Nephron (organoid): ENCODE results near the gene DLX1.

ENCODE experiments used
- H3K27ac Mint-ChIP-seq, 3 experiments: 2 replicates each; pipeline ENCODE4 v1.8.0; 2020; ENCODE audit warnings: mixed read lengths in 3 of 3, mild to moderate bottlenecking in 2 of 3, moderate library complexity in 1 of 3
- H3K27me3 Mint-ChIP-seq: 2 replicates; pipeline ENCODE4 v1.8.0; 2021; ENCODE audit warnings: low read depth, mild to moderate bottlenecking, moderate library complexity, mixed read lengths
- H3K36me3 Mint-ChIP-seq: 2 replicates; pipeline ENCODE4 v1.8.0; 2020; ENCODE audit warnings: low read depth, mixed read lengths
- H3K4me1 Mint-ChIP-seq: 2 replicates; pipeline ENCODE4 v1.8.0; 2020; ENCODE audit warnings: mixed read lengths
- H3K4me3 Mint-ChIP-seq, 3 experiments: 2 replicates each; pipeline ENCODE4 v1.8.0; 2020; ENCODE audit warnings: mild to moderate bottlenecking in 3 of 3, mixed read lengths in 3 of 3, moderate library complexity in 2 of 3
- H3K9me3 Mint-ChIP-seq: 2 replicates; pipeline ENCODE4 v1.8.0; 2020; ENCODE audit warnings: mixed read lengths
- TF ChIP-seq, protein P1 (sequence below), 3 experiments: fragments of 200-600 bp; sonication (generic); IDR thresholded peaks; one replicate each; pipeline ENCODE4 v1.5.0; 2021; ENCODE audit warnings: antibody characterized with exemption in 3 of 3; ENCODE audit not compliant: unreplicated experiment in 3 of 3

The DLX1 gene

DNA sequence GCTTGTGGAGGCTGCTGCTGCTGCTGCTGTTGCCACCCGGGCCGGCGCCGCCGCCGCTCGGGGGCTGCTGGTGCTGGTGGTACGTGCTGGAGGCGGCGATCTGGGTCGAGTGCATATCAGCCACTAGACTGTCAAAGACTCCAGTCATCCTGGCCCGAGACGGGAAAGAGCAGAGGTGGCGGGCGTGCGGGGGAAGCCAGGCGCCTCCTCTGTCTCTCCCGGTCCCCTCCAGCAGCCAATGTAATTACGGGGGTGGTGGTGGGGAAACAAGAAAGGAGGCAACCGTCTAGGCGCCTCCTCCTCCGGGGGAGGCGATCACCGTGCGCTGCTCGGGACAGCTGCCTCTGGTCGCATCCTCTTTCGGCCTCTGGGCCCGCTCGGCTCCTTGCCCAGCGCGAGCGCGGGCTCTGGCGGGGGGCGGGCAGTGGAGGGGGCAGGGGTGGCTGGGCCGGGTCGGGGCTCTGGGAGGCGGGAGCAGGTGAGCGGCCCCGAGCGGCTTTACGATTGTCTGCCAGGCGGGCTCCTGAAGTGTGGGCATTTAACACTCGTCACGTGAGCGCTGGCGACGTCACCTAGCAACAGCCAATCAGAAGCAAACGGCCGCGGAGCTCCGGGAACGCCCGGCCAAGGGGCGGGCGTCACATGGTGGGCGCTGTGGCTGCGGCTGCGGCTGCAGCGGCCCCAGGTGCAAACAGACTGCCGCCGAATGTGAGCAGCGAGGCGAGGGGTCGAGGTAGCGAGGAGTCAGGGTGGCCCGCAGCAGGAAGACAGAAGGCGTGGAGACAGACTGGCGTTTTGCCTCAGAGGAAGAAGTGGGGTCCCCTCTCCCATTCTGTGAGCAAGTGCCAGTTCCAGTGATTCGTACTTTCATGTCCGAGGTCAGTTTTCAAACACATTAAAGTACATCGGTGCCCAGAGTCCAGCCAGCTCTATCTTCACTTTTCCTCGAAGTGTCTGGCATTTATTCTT is 17.4 kb downstream of the DLX1 start, which contains the start of gene DLX2:
DLX2 (minus strand) TSS at position 510 of the 969 bp plus-strand sequence; CDS start at position 148, 362 bp downstream.
- Mint-ChIP-seq H3K27me3 (peaks cover 100% of the 10 kb centered on the region), H3K4me1 (peaks cover 27% of the 10 kb centered on the region), H3K27ac (no peak within 1 kb of the TSS), H3K9me3 (no peaks in the 10 kb centered on the region), H3K4me3 (peak within 1 kb of the TSS; percentile 79 to 86 (median 81)), H3K36me3 (no peaks in the 10 kb centered on the region)
- TF ChIP-seq, protein P1, sequence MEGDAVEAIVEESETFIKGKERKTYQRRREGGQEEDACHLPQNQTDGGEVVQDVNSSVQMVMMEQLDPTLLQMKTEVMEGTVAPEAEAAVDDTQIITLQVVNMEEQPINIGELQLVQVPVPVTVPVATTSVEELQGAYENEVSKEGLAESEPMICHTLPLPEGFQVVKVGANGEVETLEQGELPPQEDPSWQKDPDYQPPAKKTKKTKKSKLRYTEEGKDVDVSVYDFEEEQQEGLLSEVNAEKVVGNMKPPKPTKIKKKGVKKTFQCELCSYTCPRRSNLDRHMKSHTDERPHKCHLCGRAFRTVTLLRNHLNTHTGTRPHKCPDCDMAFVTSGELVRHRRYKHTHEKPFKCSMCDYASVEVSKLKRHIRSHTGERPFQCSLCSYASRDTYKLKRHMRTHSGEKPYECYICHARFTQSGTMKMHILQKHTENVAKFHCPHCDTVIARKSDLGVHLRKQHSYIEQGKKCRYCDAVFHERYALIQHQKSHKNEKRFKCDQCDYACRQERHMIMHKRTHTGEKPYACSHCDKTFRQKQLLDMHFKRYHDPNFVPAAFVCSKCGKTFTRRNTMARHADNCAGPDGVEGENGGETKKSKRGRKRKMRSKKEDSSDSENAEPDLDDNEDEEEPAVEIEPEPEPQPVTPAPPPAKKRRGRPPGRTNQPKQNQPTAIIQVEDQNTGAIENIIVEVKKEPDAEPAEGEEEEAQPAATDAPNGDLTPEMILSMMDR (IDR thresholded peaks at IDR 0.05; ENCODE audit: unreplicated experiment in 3 of 3) = no peak

- H3K4me3 Mint-ChIP-seq = peak overlapping the region; percentile 79 to 86 (median 81)
- H3K27ac Mint-ChIP-seq = no peak overlapping the region
- H3K4me1 Mint-ChIP-seq = peaks cover 26% of the 10 kb centered on the region
- TF ChIP-seq, protein P1 (IDR thresholded peaks at IDR 0.05; ENCODE audit: unreplicated experiment in 3 of 3) = peak; percentile 87 to 94 (median 88)
- H3K9me3 Mint-ChIP-seq = no peaks in the 10 kb centered on the region
- no peaks in the 10 kb centered on the region for H3K36me3 Mint-ChIP-seq
- H3K27me3 Mint-ChIP-seq = peaks cover 100% of the 10 kb centered on the region
Measured at GRCh38 chr2:172103471-172104272, 18.4 kb downstream of the DLX1 start.

- Mint-ChIP-seq H3K9me3 (no peaks in the 10 kb centered on the region), H3K27me3 (peaks cover 97% of the 10 kb centered on the region), H3K4me1 (peaks cover 25% of the 10 kb centered on the region), H3K36me3 (no peaks in the 10 kb centered on the region), H3K4me3 (peak overlapping the region; percentile 27 to 44 (median 43)), H3K27ac (no peak overlapping the region)
- TF ChIP-seq, protein P1 (IDR thresholded peaks at IDR 0.05; ENCODE audit: unreplicated experiment in 3 of 3) = no peak
Measured at GRCh38 chr2:172105471-172106107, 20.3 kb downstream of the DLX1 start.

DNA sequence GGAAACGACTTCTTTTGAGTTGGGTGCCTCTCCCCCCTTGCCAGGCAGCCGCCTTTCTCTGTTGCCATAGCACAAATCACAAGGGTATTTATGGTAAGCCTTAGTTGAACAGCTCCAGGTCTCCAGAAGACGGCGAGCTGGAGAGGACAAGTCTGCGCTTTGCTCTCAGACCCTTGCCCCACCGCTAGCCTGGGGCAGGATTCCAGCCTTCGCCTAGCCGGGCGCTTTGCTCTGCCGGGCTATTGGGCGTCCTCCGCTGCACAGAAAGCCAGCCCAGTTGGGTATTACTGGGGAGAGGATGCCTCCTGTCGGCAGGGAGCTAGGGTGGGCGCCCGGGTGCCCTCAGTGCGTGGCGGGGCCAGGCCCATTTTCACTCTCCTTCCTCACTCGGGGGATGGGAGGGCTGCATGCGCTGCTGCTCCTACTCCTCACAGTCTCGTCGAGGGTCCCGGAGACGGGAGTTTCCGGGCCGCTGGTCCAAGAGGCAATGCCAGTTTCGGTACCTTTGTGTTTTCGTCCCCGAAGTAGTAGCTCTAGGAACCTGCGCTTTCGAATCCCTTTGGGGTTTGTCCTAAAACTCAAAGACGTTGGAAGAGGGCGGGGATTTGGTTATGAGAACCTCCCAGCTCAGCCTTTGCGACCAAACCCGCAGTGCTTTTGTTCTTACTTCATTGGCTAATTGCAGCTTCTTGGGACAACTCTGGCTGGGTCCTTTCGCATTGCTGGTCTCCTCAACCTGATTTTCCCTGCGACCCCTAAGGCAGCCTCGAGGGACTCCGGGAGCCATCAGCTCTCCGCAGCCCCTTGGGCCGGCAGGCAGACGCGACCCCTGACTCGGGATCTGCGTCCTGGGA is 21.0 kb downstream of the DLX1 start:
- H3K36me3 Mint-ChIP-seq = no peaks in the 10 kb centered on the region
- peaks cover 92% of the 10 kb centered on the region for H3K27me3 Mint-ChIP-seq
- H3K27ac Mint-ChIP-seq = no peak overlapping the region
- no peaks in the 10 kb centered on the region for H3K9me3 Mint-ChIP-seq
- TF ChIP-seq, protein P1 (IDR thresholded peaks at IDR 0.05; ENCODE audit: unreplicated experiment in 3 of 3) = peak; percentile 11 to 37 (median 20)
- peaks cover 25% of the 10 kb centered on the region for H3K4me1 Mint-ChIP-seq
- peak overlapping the region; percentile 27 to 44 (median 43) for H3K4me3 Mint-ChIP-seq
